HG03378 (cell line): ENCODE measurements around the gene RCBTB2.

Experiments used
- ATAC-seq: cut with Tn5 transposase; IDR thresholded peaks from one replicate; pipeline ENCODE4 v1.9.1; 2021; ENCODE audit warnings: mild to moderate bottlenecking, moderate library complexity; ENCODE audit not compliant: unreplicated experiment

Gene RCBTB2

GRCh38 chr13:48496271-48497161, 36.4 kb downstream of the RCBTB2 start:
- no peak for ATAC-seq

- no peak for ATAC-seq
Measured at GRCh38 chr13:48494874-48495273, 38.0 kb downstream of the RCBTB2 start.

GRCh38 chr13:48493851-48494250, 39.0 kb downstream of the RCBTB2 start:
- no peak for ATAC-seq

- no peak for ATAC-seq
Measured at GRCh38 chr13:48493066-48493765, 39.7 kb downstream of the RCBTB2 start.

- peak; percentile 77 for ATAC-seq
Measured at GRCh38 chr13:48492470-48493065, 40.3 kb downstream of the RCBTB2 start.

DNA sequence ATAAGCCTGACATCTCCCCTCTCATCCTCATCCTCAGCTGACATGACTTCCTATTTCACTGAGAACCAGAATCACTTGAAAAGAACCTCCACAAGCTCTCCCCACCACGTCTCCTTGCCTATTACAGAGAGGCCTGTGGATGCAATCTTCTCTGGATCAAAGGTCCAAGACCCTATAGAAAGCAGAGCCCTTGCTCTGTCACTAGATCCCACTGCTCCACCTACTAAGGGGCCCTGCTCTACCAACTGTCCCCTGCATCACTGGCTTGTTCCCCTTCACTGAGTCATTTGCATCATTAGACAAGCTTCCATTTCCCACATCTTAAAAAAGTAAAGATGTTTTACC, 40.8 kb downstream of the RCBTB2 start:
- peak; percentile 39 for ATAC-seq

GRCh38 chr13:48491423-48492095, 41.3 kb downstream of the RCBTB2 start:
- no peak for ATAC-seq

DNA sequence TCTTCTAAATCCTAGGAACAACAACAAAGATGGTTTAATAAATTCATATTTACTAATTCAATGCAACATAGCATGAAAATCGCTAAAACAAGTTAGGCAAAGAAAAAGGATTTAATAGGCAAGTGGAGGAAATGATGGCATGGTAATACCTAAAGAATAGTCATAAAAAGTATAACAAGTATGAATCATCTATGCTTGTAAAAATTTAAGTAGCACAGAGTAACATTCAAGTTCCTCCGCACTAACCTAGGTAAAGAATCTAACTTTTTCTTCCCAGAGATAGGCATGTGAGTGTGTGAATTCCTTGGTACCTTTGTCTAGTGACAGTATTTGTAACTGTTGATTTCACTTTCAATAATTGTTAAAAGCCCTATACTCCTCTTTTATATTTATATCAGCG, 42.6 kb downstream of the RCBTB2 start:
- ATAC-seq: no peak

DNA sequence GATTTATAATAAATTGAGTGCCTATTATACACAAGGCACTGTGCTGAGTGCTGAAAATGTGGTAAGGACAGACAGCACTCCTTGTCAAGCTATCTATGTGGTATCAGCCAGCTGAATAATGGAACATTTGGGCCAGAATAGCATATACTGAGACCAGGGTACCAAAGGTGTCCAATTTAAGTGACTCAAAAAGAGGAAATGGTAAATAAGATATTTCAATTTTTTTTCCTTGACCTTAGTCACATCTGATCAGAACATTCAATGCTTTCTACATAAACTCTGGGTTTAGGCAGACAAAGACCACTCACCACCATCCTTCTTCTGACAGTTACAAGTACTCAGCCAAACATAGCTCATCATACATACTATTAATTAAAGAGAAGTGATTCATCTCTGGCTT, 43.2 kb downstream of the RCBTB2 start:
- no peak for ATAC-seq

DNA sequence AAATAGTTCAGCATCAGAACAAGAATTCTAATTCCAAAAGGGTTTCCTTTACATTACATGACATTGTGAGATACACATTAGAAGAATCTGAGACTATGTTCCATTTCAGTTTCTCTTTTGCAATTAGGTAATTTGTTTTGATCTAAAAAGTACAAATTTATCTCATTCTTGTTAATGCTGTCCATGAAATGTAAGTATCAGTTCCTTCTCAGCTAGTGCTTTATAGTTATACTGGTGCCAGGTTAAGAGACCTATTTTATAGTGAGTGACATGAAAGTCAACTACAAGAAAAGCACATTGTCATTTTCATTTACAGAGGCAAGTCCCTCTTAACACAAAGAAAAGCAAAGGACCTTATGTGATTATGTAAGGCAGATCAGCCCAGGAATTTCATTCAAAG, 43.9 kb downstream of the RCBTB2 start:
- no peak for ATAC-seq

DNA sequence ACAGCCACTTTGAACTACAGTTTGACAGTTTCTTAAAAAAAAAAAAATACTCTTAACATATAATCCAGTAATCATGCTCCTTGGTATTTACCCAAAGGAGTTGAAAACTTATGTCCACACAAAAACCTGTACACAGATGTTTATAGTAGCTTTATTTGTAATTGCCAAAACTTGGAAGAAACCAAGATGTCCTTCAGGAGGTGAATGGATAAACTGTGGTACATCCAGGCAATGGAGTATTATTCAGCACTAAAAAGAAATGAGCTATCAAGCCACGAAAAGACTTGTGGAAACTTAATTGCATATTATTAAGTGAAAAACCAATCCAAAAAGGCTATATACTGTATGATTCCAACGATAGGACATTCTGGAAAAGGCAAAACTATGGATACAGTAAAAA, 44.9 kb downstream of the RCBTB2 start:
- ATAC-seq: no peak

DNA sequence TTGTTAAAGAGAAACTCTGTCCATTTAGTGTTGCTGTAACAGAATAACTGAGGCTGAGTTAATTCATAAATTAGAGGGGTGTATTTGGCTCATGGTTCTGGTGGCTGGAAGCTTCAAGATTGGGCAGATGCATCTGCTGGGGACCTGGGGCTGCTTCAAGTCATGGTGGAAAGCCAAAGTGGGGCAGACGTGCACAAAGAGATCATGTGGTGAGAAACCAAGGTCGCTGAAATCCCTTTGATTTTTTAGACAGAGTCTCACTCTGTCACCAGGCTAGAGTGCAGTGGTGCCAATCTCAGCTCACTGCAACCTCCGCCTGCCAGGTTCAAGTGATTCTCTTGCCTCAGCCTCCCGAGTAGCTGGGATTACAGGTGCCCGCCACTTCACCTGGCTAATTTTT, 46.0 kb downstream of the RCBTB2 start:
- ATAC-seq: no peak

DNA sequence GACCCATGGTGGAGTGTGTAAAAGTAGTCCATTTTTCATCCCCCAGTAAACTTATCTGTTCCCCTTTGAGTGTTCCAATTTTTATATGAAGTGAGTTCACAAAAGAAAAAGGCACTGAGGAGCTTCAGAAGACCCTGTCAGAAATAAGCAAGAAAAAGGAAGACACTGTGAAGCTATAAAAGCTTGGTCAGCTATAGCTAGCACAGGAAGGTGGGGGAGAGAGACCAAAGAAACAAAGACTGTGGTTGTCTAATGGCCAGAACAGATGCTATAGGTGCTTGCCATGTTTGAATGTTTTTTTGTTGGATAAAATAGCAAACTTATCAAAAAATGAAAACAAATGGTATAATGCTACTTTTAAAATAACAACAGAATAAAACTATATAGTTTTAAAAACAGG, 46.5 kb downstream of the RCBTB2 start:
- no peak for ATAC-seq

GRCh38 chr13:48485432-48485831, 47.4 kb downstream of the RCBTB2 start:
- ATAC-seq: no peak

DNA sequence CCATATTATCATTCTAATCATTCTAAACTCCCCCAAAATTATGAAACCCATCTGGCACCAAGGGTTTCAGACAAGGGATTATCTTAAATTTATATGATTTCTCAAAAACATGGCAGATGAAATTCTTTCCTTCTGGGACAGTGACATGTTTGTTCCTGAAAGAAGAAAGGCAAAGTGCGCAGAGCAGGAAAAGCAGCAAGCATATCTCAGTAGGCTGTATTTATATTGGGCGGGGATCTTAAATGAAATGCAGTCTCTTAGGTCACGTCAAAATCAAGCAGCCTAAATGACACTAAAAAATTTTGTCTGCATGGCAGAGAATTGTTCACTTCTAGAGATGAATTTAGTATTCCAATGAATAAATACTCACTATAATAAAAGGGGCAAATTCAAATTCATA, 49.3 kb downstream of the RCBTB2 start:
- no peak for ATAC-seq

GRCh38 chr13:48478391-48478790, 54.5 kb downstream of the RCBTB2 start:
- no peak for ATAC-seq

GRCh38 chr13:48477191-48477855, 55.6 kb downstream of the RCBTB2 start:
- no peak for ATAC-seq

DNA sequence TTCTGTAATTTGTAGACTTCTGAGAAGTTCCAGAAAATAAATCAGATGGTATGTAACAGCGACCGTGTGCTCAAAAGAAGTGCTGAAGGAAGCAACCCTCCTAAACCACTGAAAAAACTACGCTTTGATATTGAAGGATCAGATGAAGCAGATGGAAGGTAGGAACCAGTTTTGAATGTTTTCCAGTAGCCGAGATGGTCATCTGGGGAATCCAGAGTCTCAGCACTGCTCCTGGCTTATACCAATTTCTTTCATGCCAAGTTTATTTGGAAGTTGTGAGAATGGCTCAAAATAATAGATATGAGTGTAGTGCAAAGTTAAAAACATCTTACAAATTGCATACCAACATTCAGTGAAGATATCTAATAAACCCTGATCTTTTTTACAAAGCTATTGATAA, 56.2 kb downstream of the RCBTB2 start:
- ATAC-seq: no peak

DNA sequence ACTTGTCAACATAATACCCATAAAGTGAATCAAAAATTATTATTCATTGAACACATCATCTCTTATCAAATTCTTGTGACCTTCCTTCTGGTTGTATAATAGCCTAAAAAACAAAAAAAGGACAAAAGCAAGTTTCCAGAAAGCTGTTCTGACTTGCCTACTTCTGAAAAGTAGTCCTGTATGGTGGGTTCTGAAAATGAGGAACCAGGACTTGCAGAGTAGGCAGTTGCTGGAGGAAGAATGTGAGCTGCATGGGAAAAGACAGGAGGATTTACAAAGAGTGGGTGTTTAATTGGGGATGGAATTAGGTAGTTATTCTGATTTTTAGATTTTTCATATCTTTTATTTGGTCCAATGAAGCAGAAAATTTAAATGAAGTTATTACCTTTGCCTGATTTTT, 56.7 kb downstream of the RCBTB2 start:
- no peak for ATAC-seq

DNA sequence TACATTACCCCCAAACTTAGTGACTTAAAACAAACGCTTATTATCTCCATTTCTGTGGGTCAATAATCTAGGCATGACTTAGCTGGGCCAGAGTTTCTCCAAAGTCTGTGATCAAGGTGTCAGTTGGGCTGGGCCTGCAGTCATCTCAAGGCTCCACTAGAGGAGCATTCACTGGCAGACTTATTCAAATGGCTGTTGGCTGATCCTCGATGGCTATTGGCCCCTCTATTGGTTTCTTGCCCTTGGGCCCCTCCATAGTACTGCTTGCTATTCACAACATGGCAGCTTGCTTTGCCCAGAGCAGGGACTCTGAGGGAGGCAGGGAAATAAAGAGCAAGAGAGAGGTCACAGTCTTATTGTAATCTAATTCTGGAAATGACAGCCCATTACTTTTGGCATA, 57.6 kb downstream of the RCBTB2 start:
- no peak for ATAC-seq
